Muscle of leg (tissue), 11 donors: ENCODE measurements around the gene CALCOCO1. TPM values are rescaled to one million over a fixed set of nuclear protein-coding genes. Genes with fewer than 3 reads are reported as not detected.

Source experiments
- DNase-seq: peaks from one replicate; pipeline ENCODE4 v3.0.0; 2013
- H3K27ac ChIP-seq: one replicate; pipeline ENCODE4 v1.5.1; 2013; ENCODE audit warnings: mild to moderate bottlenecking, low read length, control low read depth
- H3K27me3 ChIP-seq: one replicate; pipeline ENCODE4 v1.6.1; 2013; ENCODE audit warnings: low read length; ENCODE audit not compliant: control insufficient read depth, insufficient read depth
- H3K36me3 ChIP-seq: one replicate; pipeline ENCODE4 v1.6.1; 2013; ENCODE audit warnings: low read length; ENCODE audit not compliant: control insufficient read depth, insufficient read depth
- H3K4me1 ChIP-seq: one replicate; pipeline ENCODE4 v1.6.1; 2013; ENCODE audit warnings: low read length; ENCODE audit not compliant: control insufficient read depth, insufficient read depth
- H3K4me3 ChIP-seq: one replicate; pipeline ENCODE4 v1.5.1; 2013; ENCODE audit warnings: low read length, control low read depth
- H3K9me3 ChIP-seq: replicated peaks from 2 replicates; pipeline ENCODE4 v1.6.1; 2013; ENCODE audit warnings: low read depth, low read length; ENCODE audit not compliant: control insufficient read depth
- WGBS: methylation state at CpG from one replicate; pipeline ENCODE4 v1.1.5; 2013; ENCODE audit warnings: missing lambda C conversion rate; ENCODE audit not compliant: insufficient coverage; 5-methylcytosine and 5-hydroxymethylcytosine counted together
- polyA plus RNA-seq, 8 donors: library from polyadenylated mRNA; unstranded; fragments of 120-200 nt; gene quantifications; one replicate each; pipeline versions ENCODE4 v1.2.1 to v1.2.3, GENCODE V29; 2013; ENCODE audit warnings: inconsistent platforms in 1 of 8, low replicate concordance in 1 of 8; ENCODE audit not compliant: insufficient read length in 8 of 8, insufficient read depth in 1 of 8
- total RNA-seq: library from RNA; stranded (reverse); fragments of 120-200 nt; gene quantifications from one replicate; pipeline ENCODE4 v1.2.4, GENCODE V29; 2013

CALCOCO1 gene
- total and polyA plus RNA-seq, 9 donors: 65.9 to 96.6 (median 77.5) TPM

- Histone ChIP-seq H3K9me3 (no peaks in the 10 kb centered on the region), H3K4me3 (peak overlapping the region; percentile 81), H3K4me1 (peaks cover 41% of the 10 kb centered on the region), H3K36me3 (peaks cover 35% of the 10 kb centered on the region), H3K27me3 (no peaks in the 10 kb centered on the region), H3K27ac (peak overlapping the region; percentile 90)
- 9% methylated on average over 2 of the region's 8 CpGs for WGBS
- DNase-seq: no peak
These were observed 52.1 kb downstream of the CALCOCO1 start for GRCh38 chr12:53674977-53675700.

GRCh38 chr12:53670971-53671370 is 56.3 kb downstream of the CALCOCO1 start:
- DNase-seq: no peak
- peaks cover 8% of the 10 kb centered on the region for H3K4me1 ChIP-seq
- H3K36me3 ChIP-seq: peaks cover 68% of the 10 kb centered on the region
- no peak overlapping the region for H3K4me3 ChIP-seq
- H3K9me3 ChIP-seq: no peaks in the 10 kb centered on the region
- H3K27ac ChIP-seq: no peak overlapping the region
- H3K27me3 ChIP-seq: no peaks in the 10 kb centered on the region

GRCh38 chr12:53670308-53670707 is 56.9 kb downstream of the CALCOCO1 start:
- no peak for DNase-seq
- H3K27me3 ChIP-seq: no peaks in the 10 kb centered on the region
- no peak overlapping the region for H3K4me3 ChIP-seq
- H3K27ac ChIP-seq: no peak overlapping the region
- no peaks in the 10 kb centered on the region for H3K9me3 ChIP-seq
- WGBS: no CpG with 5 or more reads among the region's 7 CpGs
- H3K36me3 ChIP-seq: peaks cover 74% of the 10 kb centered on the region
- H3K4me1 ChIP-seq: peaks cover 7% of the 10 kb centered on the region

- H3K4me3 ChIP-seq: no peak overlapping the region
- 100% methylated on average over 1 of the region's 2 CpGs for WGBS
- no peaks in the 10 kb centered on the region for H3K4me1 ChIP-seq
- no peak for DNase-seq
- no peak overlapping the region for H3K27ac ChIP-seq
- H3K9me3 ChIP-seq: no peaks in the 10 kb centered on the region
- peaks cover 84% of the 10 kb centered on the region for H3K36me3 ChIP-seq
- H3K27me3 ChIP-seq: no peaks in the 10 kb centered on the region
These were observed 60.2 kb downstream of the CALCOCO1 start for GRCh38 chr12:53667080-53667479.

- H3K36me3 ChIP-seq: peaks cover 65% of the 10 kb centered on the region
- H3K27ac ChIP-seq: peak overlapping the region; percentile 26
- H3K9me3 ChIP-seq: no peaks in the 10 kb centered on the region
- H3K4me1 ChIP-seq: peaks cover 5% of the 10 kb centered on the region
- DNase-seq: peak; percentile 56
- no peak overlapping the region for H3K4me3 ChIP-seq
- H3K27me3 ChIP-seq: no peaks in the 10 kb centered on the region
- WGBS: 20% methylated on average over 3 of the region's 7 CpGs
These were observed 62.3 kb downstream of the CALCOCO1 start for GRCh38 chr12:53664936-53665335.

- no peak overlapping the region for H3K4me3 ChIP-seq
- H3K27me3 ChIP-seq: no peaks in the 10 kb centered on the region
- peaks cover 58% of the 10 kb centered on the region for H3K36me3 ChIP-seq
- no peaks in the 10 kb centered on the region for H3K9me3 ChIP-seq
- H3K27ac ChIP-seq: no peak overlapping the region
- H3K4me1 ChIP-seq: peaks cover 13% of the 10 kb centered on the region
- 57% methylated on average over 3 of the region's 5 CpGs for WGBS
- DNase-seq: no peak
These were observed 63.1 kb downstream of the CALCOCO1 start for GRCh38 chr12:53664191-53664590.

GRCh38 chr12:53660041-53660440 is 67.2 kb downstream of the CALCOCO1 start:
- peak; percentile 81 for DNase-seq
- Histone ChIP-seq H3K4me3 (no peak overlapping the region), H3K27me3 (no peaks in the 10 kb centered on the region), H3K27ac (peak overlapping the region; percentile 98), H3K9me3 (no peaks in the 10 kb centered on the region), H3K36me3 (peaks cover 26% of the 10 kb centered on the region), H3K4me1 (peaks cover 27% of the 10 kb centered on the region)
- WGBS: no CpG with 5 or more reads among the region's 5 CpGs

GRCh38 chr12:53659571-53659981 is 67.7 kb downstream of the CALCOCO1 start:
- H3K9me3 ChIP-seq: no peaks in the 10 kb centered on the region
- no peak overlapping the region for H3K4me3 ChIP-seq
- peak overlapping the region; percentile 98 for H3K27ac ChIP-seq
- H3K36me3 ChIP-seq: peaks cover 21% of the 10 kb centered on the region
- H3K4me1 ChIP-seq: peaks cover 27% of the 10 kb centered on the region
- DNase-seq: no peak
- no peaks in the 10 kb centered on the region for H3K27me3 ChIP-seq
- no CpG with 5 or more reads among the region's 2 CpGs for WGBS

- H3K27ac ChIP-seq: peak overlapping the region; percentile 98
- H3K4me3 ChIP-seq: no peak overlapping the region
- peaks cover 27% of the 10 kb centered on the region for H3K4me1 ChIP-seq
- H3K9me3 ChIP-seq: no peaks in the 10 kb centered on the region
- WGBS: no CpG with 5 or more reads among the region's 3 CpGs
- H3K27me3 ChIP-seq: no peaks in the 10 kb centered on the region
- peak; percentile 86 for DNase-seq
- peaks cover 17% of the 10 kb centered on the region for H3K36me3 ChIP-seq
These were observed 68.2 kb downstream of the CALCOCO1 start for GRCh38 chr12:53659011-53659551.
